ENCODE results near the gene ZACN. TPM values are rescaled to one million over a fixed set of nuclear protein-coding genes. Genes with fewer than 3 reads are reported as not detected.

The ZACN gene
- polyA plus RNA-seq, 3 donors: 0.09 TPM; not detected in 2

- peaks cover 42 to 45% of the 10 kb centered on the region in 2 donors for H3K4me1 ChIP-seq (ENCODE audit: control insufficient read depth in 1 of 2, insufficient read depth in 2 of 2, low read length in 2 of 2)
- H3K9ac ChIP-seq (ENCODE audit: insufficient read depth, low read length, poor library complexity, severe bottlenecking): peak within 1 kb of the TSS; percentile 81
- no peaks in the 10 kb centered on the region for H4K20me1 ChIP-seq (ENCODE audit: insufficient read depth, low read length)
- no peaks in the 10 kb centered on the region for H3K9me3 ChIP-seq (replicated peaks in 1 of 2; ENCODE audit: control insufficient read depth in 1 of 2, insufficient read depth in 1 of 2, low read length in 2 of 2)
- Mint-ChIP-seq H3K36me3 (peaks cover 27 to 33% of the 10 kb centered on the region in 2 donors), H3K9me3 (no peaks in the 10 kb centered on the region), H3K4me3 (peak within 1 kb of the TSS; percentile 98), H3K4me1 (peaks cover 34% of the 10 kb centered on the region), H3K27me3 (ENCODE audit: low read depth in 3 of 3) (peaks cover 0 to 2% (median 1%) of the 10 kb centered on the region in 3 donors), H3K27ac (peak within 1 kb of the TSS; percentile 92 to 96 (median 93))
- intact Hi-C loops (cut with micrococcal nuclease): loop anchor here in 1 of 2 donors (5.0 kb wide), 1 partner anchor 164 kb away; the partner anchor contains the start of gene UBALD2
- peaks cover 21% of the 10 kb centered on the region for H3K79me2 ChIP-seq (ENCODE audit: insufficient read depth, low read length)
- no peak for TF ChIP-seq CTCF (IDR thresholded peaks at IDR 0.05)
- H3K4me2 ChIP-seq (replicated peaks; ENCODE audit: extremely low read depth, low read length, poor library complexity, severe bottlenecking): peak within 1 kb of the TSS; percentile 96
- peak within 1 kb of the TSS; percentile 80 to 85 for H3K27ac ChIP-seq (ENCODE audit: low read depth in 1 of 2, low read length in 2 of 2)
- peak within 1 kb of the TSS; percentile 86 for H2AFZ ChIP-seq (ENCODE audit: insufficient read depth, low read depth, low read length, poor library complexity, severe bottlenecking)
- peak within 1 kb of the TSS; percentile 64 to 85 (median 81) for H3K4me3 ChIP-seq (replicated peaks in 1 of 3; ENCODE audit: low read depth in 2 of 3, low read length in 3 of 3)
- 4% methylated on average over 51 of the region's 55 CpGs for WGBS (ENCODE audit: insufficient coverage)
- peaks cover 25 to 34% of the 10 kb centered on the region in 2 donors for H3K36me3 ChIP-seq (replicated peaks in 1 of 2; ENCODE audit: control insufficient read depth in 1 of 2, insufficient read depth in 2 of 2, low read length in 2 of 2)
- peak; percentile 92 to 93 (median 92) for DNase-seq
- no peaks in the 10 kb centered on the region for H3K27me3 ChIP-seq (ENCODE audit: control insufficient read depth in 2 of 2, insufficient read depth in 2 of 2, low read length in 2 of 2)
Measured at GRCh38 chr17:76103274-76104139, 24.5 kb downstream of the ZACN start, which contains the start of gene EXOC7. TSS of gene EXOC7 (minus strand) at chr17:76103787. CDS start at chr17:76103692, 95 bp downstream.

- peaks cover 21 to 25% of the 10 kb centered on the region in 2 donors for H3K36me3 Mint-ChIP-seq
- WGBS (ENCODE audit: insufficient coverage): 30% methylated on average over 14 of the region's 29 CpGs
- H3K4me2 ChIP-seq (replicated peaks; ENCODE audit: extremely low read depth, low read length, poor library complexity, severe bottlenecking): peak overlapping the region; percentile 96
- H3K4me3 ChIP-seq (replicated peaks in 1 of 3; ENCODE audit: low read depth in 2 of 3, low read length in 3 of 3): peak overlapping the region; percentile 64 to 85 (median 81)
- intact Hi-C loops (cut with micrococcal nuclease): loop anchor here in 1 of 2 donors (5.0 kb wide), 1 partner anchor 163 kb away; the partner anchor contains the start of gene UBALD2
- peaks cover 42 to 45% of the 10 kb centered on the region in 2 donors for H3K4me1 ChIP-seq (ENCODE audit: control insufficient read depth in 1 of 2, insufficient read depth in 2 of 2, low read length in 2 of 2)
- H4K20me1 ChIP-seq (ENCODE audit: insufficient read depth, low read length): no peaks in the 10 kb centered on the region
- peak in 1 of 3 donors; percentile 49 for DNase-seq
- H3K27ac ChIP-seq (ENCODE audit: low read depth in 1 of 2, low read length in 2 of 2): peak overlapping the region; percentile 80 to 85
- peaks cover 21 to 26% of the 10 kb centered on the region in 2 donors for H3K36me3 ChIP-seq (replicated peaks in 1 of 2; ENCODE audit: control insufficient read depth in 1 of 2, insufficient read depth in 2 of 2, low read length in 2 of 2)
- H3K27ac Mint-ChIP-seq: peak overlapping the region; percentile 92 to 96 (median 93)
- H3K4me1 Mint-ChIP-seq: peaks cover 34% of the 10 kb centered on the region
- H2AFZ ChIP-seq (ENCODE audit: insufficient read depth, low read depth, low read length, poor library complexity, severe bottlenecking): peak overlapping the region; percentile 86
- H3K27me3 ChIP-seq (ENCODE audit: control insufficient read depth in 2 of 2, insufficient read depth in 2 of 2, low read length in 2 of 2): no peaks in the 10 kb centered on the region
- H3K9me3 Mint-ChIP-seq: no peaks in the 10 kb centered on the region
- no peak for TF ChIP-seq CTCF (IDR thresholded peaks at IDR 0.05)
- H3K27me3 Mint-ChIP-seq (ENCODE audit: low read depth in 3 of 3): peaks cover 0 to 7% (median 1%) of the 10 kb centered on the region in 3 donors
- H3K9me3 ChIP-seq (replicated peaks in 1 of 2; ENCODE audit: control insufficient read depth in 1 of 2, insufficient read depth in 1 of 2, low read length in 2 of 2): no peaks in the 10 kb centered on the region
- peak overlapping the region; percentile 98 for H3K4me3 Mint-ChIP-seq
- peak overlapping the region; percentile 81 for H3K9ac ChIP-seq (ENCODE audit: insufficient read depth, low read length, poor library complexity, severe bottlenecking)
- peaks cover 21% of the 10 kb centered on the region for H3K79me2 ChIP-seq (ENCODE audit: insufficient read depth, low read length)
Measured at GRCh38 chr17:76104140-76104895, 25.3 kb downstream of the ZACN start.
